Chondrocyte (in vitro differentiated cells): ENCODE results near the gene MEGF6. TPM values are rescaled to one million over a fixed set of nuclear protein-coding genes. Genes with fewer than 3 reads are reported as not detected.

Source experiments
- DNase-seq: peaks from one replicate; pipeline ENCODE4 v3.0.0; 2021; ENCODE audit warnings: mixed read lengths, low spot score
- H3K27ac Mint-ChIP-seq: one replicate; pipeline ENCODE4 v1.8.0; 2021; ENCODE audit warnings: mild to moderate bottlenecking, moderate library complexity, mixed read lengths; ENCODE audit not compliant: unreplicated experiment
- H3K27me3 Mint-ChIP-seq: 2 replicates; pipeline ENCODE4 v1.8.0; 2021; ENCODE audit warnings: low read depth, mixed read lengths
- H3K36me3 Mint-ChIP-seq: 2 replicates; pipeline ENCODE4 v1.8.0; 2021; ENCODE audit warnings: low read depth, mixed read lengths
- H3K4me1 Mint-ChIP-seq: 2 replicates; pipeline ENCODE4 v1.8.0; 2021; ENCODE audit warnings: low read depth, mild to moderate bottlenecking, mixed read lengths
- H3K4me3 Mint-ChIP-seq: one replicate; pipeline ENCODE4 v1.8.0; 2021; ENCODE audit warnings: mild to moderate bottlenecking, moderate library complexity, mixed read lengths; ENCODE audit not compliant: unreplicated experiment
- H3K9me3 Mint-ChIP-seq: 2 replicates; pipeline ENCODE4 v1.8.0; 2021; ENCODE audit warnings: low read depth, mixed read lengths
- total RNA-seq: library from RNA; stranded (reverse); gene quantifications from 3 replicates; pipeline ENCODE4 v1.2.1, GENCODE V29; 2021
- TF ChIP-seq, protein P1 (sequence below): fragments of 200-600 bp; sonication (generic); IDR thresholded peaks from 2 replicates; pipeline ENCODE4 v1.5.0; 2021; ENCODE audit warnings: antibody characterized with exemption, mild to moderate bottlenecking, moderate library complexity

Gene MEGF6
- total RNA-seq, 1 donor from 2014 or later: 328 TPM

- Mint-ChIP-seq H3K4me1 (peaks cover 8% of the 10 kb centered on the region), H3K36me3 (peaks cover 4% of the 10 kb centered on the region), H3K27me3 (no peaks in the 10 kb centered on the region), H3K27ac (no peak overlapping the region), H3K4me3 (no peak overlapping the region), H3K9me3 (no peaks in the 10 kb centered on the region)
- TF ChIP-seq, protein P1, sequence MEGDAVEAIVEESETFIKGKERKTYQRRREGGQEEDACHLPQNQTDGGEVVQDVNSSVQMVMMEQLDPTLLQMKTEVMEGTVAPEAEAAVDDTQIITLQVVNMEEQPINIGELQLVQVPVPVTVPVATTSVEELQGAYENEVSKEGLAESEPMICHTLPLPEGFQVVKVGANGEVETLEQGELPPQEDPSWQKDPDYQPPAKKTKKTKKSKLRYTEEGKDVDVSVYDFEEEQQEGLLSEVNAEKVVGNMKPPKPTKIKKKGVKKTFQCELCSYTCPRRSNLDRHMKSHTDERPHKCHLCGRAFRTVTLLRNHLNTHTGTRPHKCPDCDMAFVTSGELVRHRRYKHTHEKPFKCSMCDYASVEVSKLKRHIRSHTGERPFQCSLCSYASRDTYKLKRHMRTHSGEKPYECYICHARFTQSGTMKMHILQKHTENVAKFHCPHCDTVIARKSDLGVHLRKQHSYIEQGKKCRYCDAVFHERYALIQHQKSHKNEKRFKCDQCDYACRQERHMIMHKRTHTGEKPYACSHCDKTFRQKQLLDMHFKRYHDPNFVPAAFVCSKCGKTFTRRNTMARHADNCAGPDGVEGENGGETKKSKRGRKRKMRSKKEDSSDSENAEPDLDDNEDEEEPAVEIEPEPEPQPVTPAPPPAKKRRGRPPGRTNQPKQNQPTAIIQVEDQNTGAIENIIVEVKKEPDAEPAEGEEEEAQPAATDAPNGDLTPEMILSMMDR: no peak
- DNase-seq: no peak
Measured at GRCh38 chr1:3494321-3495308, 116.7 kb downstream of the MEGF6 start.

DNA sequence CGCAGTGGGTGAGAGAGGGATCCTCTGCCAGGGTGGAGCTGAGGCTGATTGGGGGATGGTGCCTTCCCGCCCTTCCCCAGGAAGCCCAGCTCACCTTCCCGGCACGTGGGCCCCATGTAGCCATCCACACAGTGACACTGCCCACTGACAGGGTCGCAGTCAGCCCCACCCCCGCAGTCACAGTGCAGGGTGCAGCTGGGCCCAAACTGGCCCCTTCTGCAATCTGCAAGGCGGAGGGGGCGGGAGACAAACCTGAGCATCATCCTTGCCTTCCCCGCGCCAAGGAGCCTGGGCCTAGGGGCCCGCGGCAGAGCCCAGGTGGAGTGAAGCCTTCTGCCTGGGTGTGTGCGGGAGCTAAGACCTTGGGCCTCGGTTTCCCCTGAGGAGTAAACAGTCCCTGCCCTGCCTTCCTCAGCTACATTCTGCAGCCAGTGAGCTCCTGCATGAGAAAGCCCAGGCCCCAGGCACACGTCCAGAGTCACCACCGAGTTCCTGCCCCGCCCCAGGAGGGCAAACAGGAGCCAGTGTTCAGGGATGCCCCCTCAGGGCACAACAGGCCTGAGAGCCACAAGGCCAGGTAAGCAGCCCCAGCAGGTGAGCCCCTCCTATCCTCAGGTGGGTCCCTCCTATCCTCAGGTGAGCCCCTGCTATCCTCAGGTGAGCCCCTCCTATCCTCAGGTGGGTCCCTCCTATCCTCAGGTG lies 118.6 kb downstream of the MEGF6 start:
- H3K27ac Mint-ChIP-seq: no peak overlapping the region
- no peaks in the 10 kb centered on the region for H3K27me3 Mint-ChIP-seq
- no peak overlapping the region for H3K4me3 Mint-ChIP-seq
- H3K36me3 Mint-ChIP-seq: peaks cover 17% of the 10 kb centered on the region
- TF ChIP-seq, protein P1: no peak
- peaks cover 13% of the 10 kb centered on the region for H3K9me3 Mint-ChIP-seq
- no peak for DNase-seq
- H3K4me1 Mint-ChIP-seq: peaks cover 8% of the 10 kb centered on the region

- Mint-ChIP-seq H3K4me1 (peaks cover 8% of the 10 kb centered on the region), H3K27me3 (no peaks in the 10 kb centered on the region), H3K9me3 (peaks cover 13% of the 10 kb centered on the region), H3K4me3 (no peak overlapping the region), H3K27ac (no peak overlapping the region), H3K36me3 (peaks cover 19% of the 10 kb centered on the region)
- no peak for DNase-seq
- TF ChIP-seq, protein P1: peak; percentile 99
Measured at GRCh38 chr1:3491291-3492246, 119.7 kb downstream of the MEGF6 start.

GRCh38 chr1:3490046-3490745 lies 121.1 kb downstream of the MEGF6 start:
- peaks cover 13% of the 10 kb centered on the region for H3K9me3 Mint-ChIP-seq
- H3K27ac Mint-ChIP-seq: no peak overlapping the region
- H3K4me1 Mint-ChIP-seq: peaks cover 4% of the 10 kb centered on the region
- H3K36me3 Mint-ChIP-seq: peaks cover 19% of the 10 kb centered on the region
- no peak overlapping the region for H3K4me3 Mint-ChIP-seq
- TF ChIP-seq, protein P1: no peak
- DNase-seq: no peak
- no peaks in the 10 kb centered on the region for H3K27me3 Mint-ChIP-seq
